Activated CD4-positive, alpha-beta T cell treated with anti-CD3 and anti-CD28 coated beads, Interleukin-2, Interleukin-6, amounts not matched to agents 100 ng/mL and 50 ng/mL, durations not matched to agents 16 hours and 8 hours (primary cell): ENCODE data around the gene LGALS13.

Experiments used
- DNase-seq: peaks from one replicate; pipeline ENCODE4 v3.0.0-alpha.2; 2020

Gene LGALS13

DNA sequence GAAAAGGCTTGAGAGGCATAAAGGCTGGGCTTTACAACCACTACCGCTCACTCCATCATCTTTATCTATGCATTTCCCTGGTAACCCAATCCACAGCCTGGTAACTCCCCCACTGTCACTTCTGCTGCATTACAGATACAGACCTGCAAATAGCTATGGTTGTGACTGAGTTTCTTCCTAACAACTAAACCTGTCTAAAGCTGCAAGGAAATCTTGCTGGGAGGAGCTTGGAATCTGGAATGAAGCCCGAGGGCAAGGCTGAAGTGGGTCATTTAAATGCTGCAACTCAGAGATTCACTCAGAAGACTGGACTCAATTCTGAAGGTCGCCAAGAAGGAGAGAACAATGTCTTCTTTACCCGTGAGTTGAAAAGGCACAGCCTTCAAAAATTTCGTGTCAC lies at the start of gene LGALS13:
Gene LGALS13 (plus strand): TSS at position 301 of the 400 bp plus-strand sequence. CDS start 45 bp downstream, at position 346.
- DNase-seq: no peak

DNA sequence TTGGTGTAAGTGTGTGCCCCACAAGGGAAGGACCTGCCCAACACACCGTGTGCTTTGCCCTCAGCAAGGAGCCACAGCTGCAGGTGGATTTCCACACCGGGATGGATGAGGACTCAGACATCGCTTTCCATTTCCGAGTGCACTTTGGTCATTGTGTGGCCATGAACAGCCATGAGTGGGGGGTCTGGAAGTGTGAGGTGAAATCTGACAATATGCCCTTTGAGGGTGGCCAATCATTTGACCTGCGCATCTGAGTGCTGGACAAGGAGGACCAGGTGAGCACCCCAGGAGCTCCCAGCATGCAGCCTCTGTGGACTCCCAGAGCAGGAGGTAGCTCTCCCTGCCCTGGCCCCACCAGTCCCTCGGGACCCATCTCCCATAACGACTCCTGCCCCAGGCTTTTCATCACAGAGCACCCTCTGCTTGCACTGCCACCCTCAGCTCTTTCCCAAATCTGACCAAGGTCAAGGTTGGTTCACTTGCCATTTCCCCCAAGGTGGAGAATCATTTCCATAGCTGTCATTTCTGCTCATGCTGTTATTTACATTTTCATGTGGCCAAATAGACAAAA lies 49.2 kb upstream of the LGALS13 start:
- no peak for DNase-seq

- no peak for DNase-seq
Observed at GRCh38 chr19:39554701-39555311, 47.5 kb upstream of the LGALS13 start.

DNA sequence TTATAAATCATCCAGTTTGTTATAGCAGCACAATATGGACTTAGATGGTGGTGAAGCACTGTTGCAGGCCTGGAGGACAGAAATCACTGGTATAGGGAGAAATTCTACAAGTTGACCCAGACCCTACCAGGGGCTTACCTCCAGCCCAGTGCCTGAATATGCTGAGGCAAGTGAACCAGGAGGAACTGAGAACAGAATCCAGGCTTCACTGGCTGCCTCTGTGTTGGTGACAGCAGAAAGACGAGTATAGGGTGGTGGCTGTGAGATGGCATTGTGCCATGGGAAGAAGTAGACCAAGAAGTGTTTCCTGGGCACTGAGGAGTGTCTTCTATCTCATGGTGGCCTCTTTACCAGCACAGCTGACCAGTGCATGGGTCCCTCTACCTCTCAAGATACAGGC lies 46.4 kb upstream of the LGALS13 start:
- no peak for DNase-seq

GRCh38 chr19:39557811-39558623 lies 44.3 kb upstream of the LGALS13 start:
- DNase-seq: peak; percentile 31

- DNase-seq: peak; percentile 33
Observed at GRCh38 chr19:39558624-39559117, 43.7 kb upstream of the LGALS13 start.

- no peak for DNase-seq
Observed at GRCh38 chr19:39563408-39563807, 38.9 kb upstream of the LGALS13 start.

DNA sequence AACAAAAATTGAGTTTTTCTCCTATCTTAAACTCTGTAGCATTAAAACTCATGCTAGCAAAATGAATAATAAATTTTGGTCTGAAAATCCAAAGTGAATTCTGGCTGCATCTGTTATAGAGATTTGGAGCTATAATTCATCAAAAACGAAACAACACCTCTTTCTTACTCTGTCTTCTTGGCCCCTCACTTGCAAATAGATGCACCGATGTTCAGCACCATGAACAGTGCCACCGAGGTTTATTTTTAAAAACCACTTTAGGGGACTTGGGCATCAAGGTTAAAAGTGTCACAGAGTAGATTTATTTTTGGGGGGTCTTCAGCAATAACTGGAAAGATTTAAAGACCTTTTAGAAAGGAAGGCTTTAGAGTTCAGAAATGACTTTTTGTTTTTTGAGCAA lies 36.3 kb upstream of the LGALS13 start:
- DNase-seq: no peak

DNA sequence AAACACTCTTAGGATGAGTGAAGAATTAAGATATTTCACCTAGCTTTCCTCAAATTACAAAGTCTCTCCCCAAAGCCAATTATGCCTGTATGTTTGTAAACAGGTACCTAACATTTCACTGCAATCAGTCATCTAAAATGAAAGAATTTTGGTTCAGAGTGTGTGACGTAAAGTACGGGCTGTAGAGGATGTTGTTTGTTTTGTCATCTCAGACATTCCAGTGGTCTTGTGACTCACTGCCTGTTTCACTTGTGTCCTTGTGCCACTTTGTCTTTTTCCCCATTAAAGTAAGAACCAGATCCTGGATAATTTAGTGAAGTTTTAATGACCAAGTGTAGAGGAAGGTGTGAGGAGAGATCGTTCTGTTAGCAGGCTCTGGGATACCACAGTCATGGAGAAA lies 33.7 kb upstream of the LGALS13 start:
- no peak for DNase-seq

DNA sequence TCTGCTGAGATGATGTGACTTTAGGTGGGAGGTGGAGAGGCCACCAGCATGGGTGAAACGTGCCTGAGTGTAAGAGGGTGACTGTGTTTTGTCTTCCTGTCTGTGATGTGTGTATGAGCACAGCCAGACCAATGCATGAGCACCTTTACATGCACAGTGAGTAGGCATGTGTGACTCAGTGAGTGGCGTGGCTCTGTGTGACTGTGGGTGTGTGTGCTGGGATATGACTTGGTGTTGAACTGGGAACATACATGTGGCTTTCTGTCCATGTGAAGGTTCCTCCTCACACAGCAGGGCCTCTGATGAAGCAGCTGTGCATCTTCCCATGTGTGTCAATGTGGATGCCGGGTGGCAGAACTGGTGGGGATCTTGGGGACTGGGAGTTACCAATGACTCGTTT lies 19.9 kb upstream of the LGALS13 start:
- DNase-seq: peak; percentile 23

DNA sequence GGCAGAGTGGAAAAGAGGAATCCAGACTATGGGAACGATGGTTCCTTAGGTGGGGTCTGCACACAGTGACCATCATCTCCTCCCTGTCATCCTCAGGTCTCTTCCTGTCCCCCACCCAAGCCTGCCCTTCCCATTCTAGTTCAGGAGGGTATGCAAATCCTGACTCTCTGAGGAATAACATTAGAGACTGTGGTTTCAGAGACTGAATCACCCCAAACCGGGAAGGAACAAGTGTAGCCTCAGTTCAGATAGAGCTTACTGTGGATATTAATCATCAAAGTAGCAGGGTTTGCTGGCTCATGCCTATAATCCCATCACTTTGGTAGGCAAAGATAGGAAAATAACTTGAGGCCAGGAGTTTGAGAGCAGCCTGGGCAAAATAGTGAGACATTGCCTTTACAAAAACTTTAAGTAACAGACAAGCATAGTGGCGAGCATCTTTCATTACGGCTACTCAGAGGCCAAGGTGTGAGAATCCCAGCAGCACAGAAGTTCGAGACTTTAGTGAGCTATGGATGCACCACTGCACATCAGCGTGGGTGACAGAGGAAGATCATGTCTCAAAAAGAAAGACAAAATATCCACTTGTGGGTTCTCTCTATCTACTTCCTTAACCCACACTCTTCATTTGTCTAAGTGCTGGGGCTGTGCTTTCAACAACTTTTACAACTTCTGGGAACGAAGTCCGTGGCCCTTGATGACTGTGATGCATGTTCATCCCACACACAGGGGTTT lies 19.3 kb upstream of the LGALS13 start:
- DNase-seq: peak; percentile 22

GRCh38 chr19:39587496-39587895 lies 14.8 kb upstream of the LGALS13 start:
- DNase-seq: no peak

GRCh38 chr19:39588066-39588465 lies 14.3 kb upstream of the LGALS13 start:
- DNase-seq: no peak

- DNase-seq: no peak
Observed at GRCh38 chr19:39590265-39590664, 12.1 kb upstream of the LGALS13 start.

DNA sequence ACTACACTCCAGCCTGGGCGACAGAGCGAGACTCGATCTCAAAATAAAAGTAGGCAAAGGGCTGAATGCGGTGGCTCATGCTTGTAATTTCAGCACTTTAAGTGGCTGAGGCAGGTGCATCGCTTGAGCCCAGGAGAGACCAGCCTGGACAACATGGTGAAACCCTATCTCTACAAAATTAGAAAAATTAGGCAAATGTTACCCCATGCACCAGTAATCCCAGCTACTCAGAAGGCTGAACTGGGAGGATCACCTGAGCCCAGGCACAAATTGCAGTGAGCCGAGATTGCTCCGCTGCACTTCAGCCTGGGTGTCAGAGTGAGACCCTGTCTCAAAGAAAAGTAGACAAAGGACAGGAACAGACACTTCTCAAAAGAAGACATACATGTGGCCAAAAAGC lies 9.9 kb upstream of the LGALS13 start:
- no peak for DNase-seq

- no peak for DNase-seq
Observed at GRCh38 chr19:39595950-39596349, 6.4 kb upstream of the LGALS13 start.

GRCh38 chr19:39596911-39597310 lies 5.4 kb upstream of the LGALS13 start:
- no peak for DNase-seq

GRCh38 chr19:39599116-39599515 lies 3.2 kb upstream of the LGALS13 start:
- DNase-seq: peak; percentile 21

- no peak for DNase-seq
Observed at GRCh38 chr19:39603825-39604224, 1.5 kb downstream of the LGALS13 start.

GRCh38 chr19:39607021-39607420 lies 4.7 kb downstream of the LGALS13 start:
- DNase-seq: no peak

DNA sequence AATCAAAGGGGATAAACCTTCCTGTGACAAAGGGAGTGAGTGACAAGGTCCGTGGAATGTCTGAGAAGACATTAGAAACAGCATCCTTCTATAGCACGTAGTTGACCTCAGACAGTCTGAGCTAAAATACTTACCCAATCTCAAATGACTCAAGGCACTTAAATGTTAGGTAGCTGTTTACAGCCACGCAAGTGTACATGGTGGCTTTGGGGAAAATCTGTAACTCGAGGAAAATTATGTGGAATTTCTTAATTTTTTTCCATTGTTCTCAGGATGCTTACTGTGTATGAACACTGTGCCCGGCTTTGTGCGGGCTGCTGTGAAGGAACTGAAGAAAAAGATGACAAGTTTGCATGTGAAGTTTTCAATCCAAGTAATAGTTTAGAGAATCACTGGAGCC lies 5.2 kb downstream of the LGALS13 start:
- DNase-seq: no peak

DNA sequence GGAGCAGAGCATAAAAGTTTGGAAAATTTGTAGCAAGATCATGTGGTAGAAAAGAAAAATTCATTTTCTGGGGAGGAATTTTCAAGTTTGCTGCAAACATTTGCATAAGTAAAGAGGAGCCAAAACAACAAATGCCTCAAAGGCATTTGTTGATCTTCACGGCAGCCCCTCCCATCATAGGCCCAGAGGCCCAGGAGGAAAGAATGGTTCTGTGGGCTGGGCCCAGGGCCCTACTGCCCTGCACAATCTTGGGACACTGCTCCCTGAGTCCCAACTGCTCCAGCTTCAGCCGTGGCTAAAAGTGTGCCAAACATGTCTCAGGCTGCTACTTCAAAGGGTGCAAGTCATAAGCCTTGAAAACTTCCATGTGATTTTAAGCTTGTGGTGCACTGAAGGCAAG lies 11.3 kb downstream of the LGALS13 start:
- DNase-seq: no peak

DNA sequence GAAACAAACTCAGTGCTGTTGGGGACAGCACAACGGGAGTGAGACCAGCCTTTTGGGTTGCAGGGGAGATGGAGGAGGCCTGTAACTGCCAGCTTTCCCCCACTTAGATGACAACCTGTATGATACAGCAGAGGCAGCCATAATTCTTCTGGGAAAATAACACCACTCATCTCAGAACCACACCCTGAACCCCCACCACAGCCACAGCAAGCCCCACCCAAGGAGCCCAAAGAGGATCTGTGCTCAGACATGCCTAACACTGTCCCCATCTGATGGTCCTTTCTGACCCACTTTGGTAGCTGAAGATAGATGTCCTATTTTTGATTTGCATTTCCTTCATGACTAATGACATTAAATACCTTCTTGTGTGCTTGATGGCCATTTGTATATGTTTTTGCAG lies 15.4 kb downstream of the LGALS13 start:
- DNase-seq: no peak
